Fibroblast of pulmonary artery (primary cell): ENCODE data around the gene ABHD4.
"Not testable (repeated sequence)": the region's sequence is repeated elsewhere in the genome, so short reads cannot be mapped to it uniquely, and the experiment has no call there.

Experiments
- DNase-seq: peaks from one replicate; pipeline ENCODE4 v3.0.0-alpha.2; 2010; ENCODE audit warnings: low read depth
- H3K4me3 ChIP-seq: replicated peaks from 2 replicates; pipeline ENCODE4 v1.5.1; 2011; ENCODE audit warnings: low read depth, mild to moderate bottlenecking, control low read depth, low read length, moderate library complexity
- TF ChIP-seq, protein P1 (sequence below): IDR thresholded peaks from 2 replicates; pipeline ENCODE4 v1.5.1; 2011; ENCODE audit warnings: mild to moderate bottlenecking, control low read depth, low read length, inconsistent platforms; ENCODE audit errors: missing control alignments

The ABHD4 gene

DNA sequence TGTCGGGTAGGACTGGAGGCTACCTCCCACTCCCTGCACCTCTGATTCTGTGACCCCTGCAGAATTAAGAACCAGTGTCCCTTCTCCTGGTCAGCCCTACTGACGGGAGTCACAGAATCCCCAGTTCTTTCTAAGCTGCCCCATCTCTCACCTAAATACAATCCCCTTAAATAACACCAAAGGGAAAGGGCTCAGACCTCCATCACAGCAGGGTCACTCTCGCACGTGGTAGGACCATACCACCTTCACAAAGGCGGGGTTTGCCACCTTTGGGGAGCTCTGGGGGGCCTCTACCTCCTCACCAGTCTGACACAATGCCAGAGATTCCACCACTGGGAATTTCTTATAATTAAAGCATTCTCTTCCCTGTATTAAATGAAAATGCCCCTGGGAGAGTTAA is 44.7 kb upstream of the ABHD4 start:
- TF ChIP-seq, protein P1, sequence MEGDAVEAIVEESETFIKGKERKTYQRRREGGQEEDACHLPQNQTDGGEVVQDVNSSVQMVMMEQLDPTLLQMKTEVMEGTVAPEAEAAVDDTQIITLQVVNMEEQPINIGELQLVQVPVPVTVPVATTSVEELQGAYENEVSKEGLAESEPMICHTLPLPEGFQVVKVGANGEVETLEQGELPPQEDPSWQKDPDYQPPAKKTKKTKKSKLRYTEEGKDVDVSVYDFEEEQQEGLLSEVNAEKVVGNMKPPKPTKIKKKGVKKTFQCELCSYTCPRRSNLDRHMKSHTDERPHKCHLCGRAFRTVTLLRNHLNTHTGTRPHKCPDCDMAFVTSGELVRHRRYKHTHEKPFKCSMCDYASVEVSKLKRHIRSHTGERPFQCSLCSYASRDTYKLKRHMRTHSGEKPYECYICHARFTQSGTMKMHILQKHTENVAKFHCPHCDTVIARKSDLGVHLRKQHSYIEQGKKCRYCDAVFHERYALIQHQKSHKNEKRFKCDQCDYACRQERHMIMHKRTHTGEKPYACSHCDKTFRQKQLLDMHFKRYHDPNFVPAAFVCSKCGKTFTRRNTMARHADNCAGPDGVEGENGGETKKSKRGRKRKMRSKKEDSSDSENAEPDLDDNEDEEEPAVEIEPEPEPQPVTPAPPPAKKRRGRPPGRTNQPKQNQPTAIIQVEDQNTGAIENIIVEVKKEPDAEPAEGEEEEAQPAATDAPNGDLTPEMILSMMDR = no peak
- no peak overlapping the region for H3K4me3 ChIP-seq
- DNase-seq = no peak

DNA sequence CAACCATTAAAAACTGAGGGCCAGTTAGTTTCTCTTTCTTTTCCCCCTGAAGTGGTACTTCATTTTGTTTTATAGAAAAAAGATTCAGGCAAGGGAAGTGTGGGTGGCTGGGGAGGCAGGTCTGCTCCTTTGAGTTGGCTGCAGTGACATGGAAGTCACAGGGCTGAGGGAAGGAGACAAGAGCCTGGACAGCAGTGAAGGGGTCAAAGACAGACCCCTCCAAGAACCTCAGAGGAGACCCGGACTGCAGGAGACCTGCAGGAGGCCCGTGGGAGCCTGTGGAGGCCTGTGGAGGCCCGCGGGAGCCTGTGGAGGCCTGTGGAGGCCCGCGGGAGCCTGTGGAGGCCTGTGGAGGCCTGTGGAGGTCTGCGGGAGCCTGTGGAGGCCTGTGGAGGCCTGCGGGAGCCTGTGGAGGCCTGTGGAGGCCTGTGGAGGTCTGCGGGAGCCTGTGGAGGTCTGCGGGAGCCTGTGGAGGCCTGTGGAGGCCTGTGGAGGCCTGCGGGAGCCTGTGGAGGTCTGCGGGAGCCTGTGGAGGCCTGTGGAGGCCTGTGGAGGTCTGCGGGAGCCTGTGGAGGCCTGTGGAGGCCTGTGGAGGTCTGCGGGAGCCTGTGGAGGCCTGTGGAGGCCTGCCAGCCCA is 44.1 kb upstream of the ABHD4 start:
- not testable (repeated sequence) for DNase-seq, H3K4me3 ChIP-seq

DNA sequence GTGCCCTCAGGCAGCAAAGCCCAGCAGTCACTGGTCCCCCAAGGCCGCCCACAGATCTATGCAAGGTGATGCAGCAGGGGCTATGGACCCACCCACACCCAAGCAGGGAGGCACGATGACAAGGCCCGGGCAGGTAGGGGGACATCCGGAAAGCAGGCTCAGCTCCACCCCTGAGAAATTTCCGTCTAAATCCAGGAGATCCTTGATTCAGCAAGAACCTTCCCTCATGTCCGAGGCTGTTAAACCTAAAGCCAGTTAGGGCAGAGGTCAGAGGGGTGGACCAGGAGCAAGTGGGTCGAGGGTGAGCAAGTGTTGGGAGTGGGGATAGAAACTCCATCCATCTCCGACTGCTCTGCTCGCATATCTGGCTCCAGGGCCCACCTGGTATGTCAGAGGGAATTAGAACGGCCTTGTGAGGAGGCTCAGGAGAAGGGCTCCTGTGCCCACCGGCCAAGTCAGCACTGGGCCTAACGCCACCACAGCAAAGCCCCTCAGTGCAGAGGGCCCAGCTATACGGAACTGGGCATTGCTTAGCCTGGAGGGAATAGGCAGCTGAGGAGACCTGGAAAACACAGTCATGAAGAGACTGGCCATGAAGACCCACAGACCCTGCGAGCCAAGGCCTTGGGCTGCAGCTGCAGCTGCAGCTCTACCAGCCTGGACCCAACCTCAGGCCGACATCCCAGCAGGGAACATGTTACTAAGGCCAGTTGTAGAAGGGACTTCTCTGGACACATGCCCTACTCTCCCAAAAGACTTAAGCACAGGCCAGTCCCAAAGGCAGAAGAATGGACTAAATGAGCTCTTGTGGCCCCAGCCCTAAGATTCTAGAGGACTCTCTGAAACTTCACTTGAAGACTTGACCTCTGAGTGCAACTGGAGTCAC is 43.4 kb upstream of the ABHD4 start:
- TF ChIP-seq, protein P1 = no peak
- DNase-seq = no peak
- no peak overlapping the region for H3K4me3 ChIP-seq

DNA sequence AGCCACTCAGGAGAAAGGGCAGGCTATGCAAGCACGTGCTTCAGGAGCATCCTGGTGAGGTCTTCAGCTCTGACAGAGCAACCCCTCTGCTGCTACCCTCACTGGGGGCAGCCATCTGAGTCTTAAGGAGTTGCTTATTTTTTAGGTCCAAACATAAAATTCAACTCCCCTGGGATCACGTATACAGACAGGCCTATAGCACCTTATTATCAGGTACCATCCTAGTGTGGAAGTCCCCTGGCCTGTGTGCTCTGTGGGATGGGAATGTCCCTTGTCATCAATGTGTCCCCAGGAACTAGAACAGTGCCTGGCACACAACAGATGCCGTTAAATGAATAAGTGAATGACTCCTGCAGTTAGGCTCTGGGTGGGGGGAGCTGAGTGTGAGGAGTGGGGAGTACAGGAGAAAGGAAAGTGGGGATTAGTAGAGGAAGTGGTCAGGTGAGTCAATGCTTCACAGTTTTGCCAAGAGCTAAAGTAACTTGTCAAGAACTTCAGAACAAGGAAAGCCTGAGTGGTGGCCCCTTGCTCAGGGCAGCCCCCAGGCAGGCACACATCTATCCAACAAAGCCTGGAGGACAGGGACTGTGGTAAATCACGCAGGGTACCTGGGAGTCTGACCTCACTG is 42.6 kb upstream of the ABHD4 start:
- no peak overlapping the region for H3K4me3 ChIP-seq
- DNase-seq = no peak
- TF ChIP-seq, protein P1 = no peak

DNA sequence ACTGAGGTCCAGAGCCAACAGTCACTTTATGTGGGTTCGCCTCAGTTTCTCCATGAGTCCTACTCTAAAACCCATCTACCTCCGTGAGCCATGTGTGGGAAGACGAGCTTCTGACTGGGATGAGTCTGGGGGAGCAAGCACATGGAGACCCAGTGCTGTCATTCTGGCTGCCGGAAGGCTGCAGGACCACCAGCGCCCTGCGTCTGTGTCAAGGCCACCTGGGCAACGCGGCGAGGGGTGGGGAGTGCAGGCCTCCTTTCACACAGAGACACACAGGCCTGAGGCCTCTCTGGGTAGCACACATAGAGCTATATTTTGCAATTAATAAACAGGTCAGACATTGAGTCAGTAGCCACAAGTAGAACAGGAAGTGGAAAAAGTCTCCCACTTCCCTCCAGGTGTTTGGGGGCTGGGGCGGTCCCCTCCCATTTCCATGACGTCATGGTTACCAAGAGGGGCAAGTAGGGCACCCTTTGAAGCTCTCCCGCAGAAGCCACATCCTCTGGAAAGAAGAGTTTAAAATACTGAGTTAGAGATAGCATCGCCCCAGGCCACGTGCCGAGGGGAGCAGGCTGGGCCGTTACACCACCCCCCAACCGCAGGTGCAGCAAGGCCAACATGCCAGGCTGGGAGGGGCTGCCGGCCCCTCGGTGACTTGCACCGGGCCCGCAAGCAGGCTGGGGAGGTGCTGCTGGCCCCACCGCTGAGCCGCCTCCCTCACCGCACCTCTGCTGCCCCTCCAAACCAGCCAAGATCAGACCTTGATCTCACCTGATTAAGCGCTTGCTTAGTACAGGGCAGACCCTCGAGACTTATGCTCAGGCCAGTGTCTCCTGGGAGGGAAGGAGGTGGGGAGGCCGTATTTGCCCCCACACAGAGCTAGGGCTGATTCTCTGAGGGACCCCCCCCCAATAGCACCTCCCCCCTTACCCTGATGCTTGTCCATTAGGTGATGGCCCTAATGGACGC is 41.8 kb upstream of the ABHD4 start:
- DNase-seq = peak; percentile 80
- TF ChIP-seq, protein P1 = no peak
- H3K4me3 ChIP-seq = no peak overlapping the region

DNA sequence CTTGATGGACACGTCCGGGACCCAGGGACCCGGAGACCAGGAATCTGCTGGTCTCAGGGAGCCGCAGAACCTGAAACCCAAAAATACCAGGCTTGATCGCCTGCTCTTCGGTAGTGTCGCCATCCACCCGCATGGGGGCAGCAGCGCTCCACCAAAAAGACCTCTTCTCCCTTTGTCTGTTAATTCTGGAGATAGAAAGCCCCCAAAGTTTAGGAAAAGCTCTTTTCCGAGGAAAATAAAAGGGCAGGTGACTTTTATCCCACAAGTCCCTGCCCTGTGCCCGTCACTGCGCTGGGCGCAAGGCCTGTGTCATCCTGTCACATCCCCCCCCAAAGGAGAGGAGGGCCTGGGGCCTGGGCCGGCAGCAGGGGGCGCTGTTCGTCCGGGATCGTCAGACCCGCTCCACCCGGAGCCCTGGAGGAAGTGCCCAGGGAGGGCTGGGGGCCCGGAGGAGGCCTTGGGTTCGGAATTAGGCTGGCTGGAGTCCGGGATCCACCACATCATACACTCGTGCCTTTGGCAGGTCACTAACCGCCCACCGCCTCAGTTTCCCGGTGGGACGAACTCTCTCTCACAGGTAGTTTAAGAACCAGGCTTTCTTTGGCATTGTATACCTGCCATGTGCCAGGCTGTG is 41.0 kb upstream of the ABHD4 start:
- H3K4me3 ChIP-seq = peak overlapping the region; percentile 48
- DNase-seq = peak; percentile 72
- TF ChIP-seq, protein P1 = peak; percentile 74
